ENCODE results near the gene CYP4B1. TPM values are rescaled to one million over a fixed set of nuclear protein-coding genes. Genes with fewer than 3 reads are reported as not detected.
"Not testable (repeated sequence)": the region's sequence is repeated elsewhere in the genome, so short reads cannot be mapped to it uniquely, and the experiment has no call there.

CYP4B1 gene
- total RNA-seq, 1 donor from 2014 or later, result 16.1 TPM

- ATAC-seq, result peak; percentile 49
- DNase-seq, result peak; percentile 43
Observed at GRCh38 chr1:46812065-46812963, 13.5 kb downstream of the CYP4B1 start.

GRCh38 chr1:46812996-46813857, 14.4 kb downstream of the CYP4B1 start:
- intact Hi-C loops (cut with micrococcal nuclease), result no loop called here
- DNase-seq (no peak), ATAC-seq (no peak)

More at GRCh38 chr1:46812065-46812963, 13.5 kb downstream of the CYP4B1 start:
- intact Hi-C loops (cut with micrococcal nuclease), result no loop called here

GRCh38 chr1:46813858-46814396, 15.1 kb downstream of the CYP4B1 start:
- DNase-seq, result no peak
- ATAC-seq, result no peak
- intact Hi-C loops (cut with micrococcal nuclease), result no loop called here

GRCh38 chr1:46815133-46815532, 16.3 kb downstream of the CYP4B1 start:
- ATAC-seq, result no peak
- DNase-seq, result no peak
- intact Hi-C loops (cut with micrococcal nuclease), result no loop called here

GRCh38 chr1:46816930-46817329, 18.1 kb downstream of the CYP4B1 start:
- DNase-seq, result no peak
- no peak for ATAC-seq
- intact Hi-C loops (cut with micrococcal nuclease), result no loop called here

GRCh38 chr1:46817814-46818213, 19.0 kb downstream of the CYP4B1 start:
- no peak for DNase-seq
- ATAC-seq, result no peak
- intact Hi-C loops (cut with micrococcal nuclease), result no loop called here

GRCh38 chr1:46818591-46818990, 19.7 kb downstream of the CYP4B1 start:
- no peak for DNase-seq
- intact Hi-C loops (cut with micrococcal nuclease), result no loop called here

GRCh38 chr1:46819335-46819734, 20.5 kb downstream of the CYP4B1 start:
- intact Hi-C loops (cut with micrococcal nuclease), result no loop called here

More at GRCh38 chr1:46818591-46818990, 19.7 kb downstream of the CYP4B1 start:
- no peak for ATAC-seq

GRCh38 chr1:46820076-46820475, 21.2 kb downstream of the CYP4B1 start:
- no peak for DNase-seq
- peak; percentile 51 for ATAC-seq
- intact Hi-C loops (cut with micrococcal nuclease), result no loop called here

More at GRCh38 chr1:46819335-46819734, 20.5 kb downstream of the CYP4B1 start:
- no peak for DNase-seq
- ATAC-seq, result no peak

GRCh38 chr1:46820560-46821060, 21.8 kb downstream of the CYP4B1 start:
- DNase-seq (no peak), ATAC-seq (peak; percentile 55)
- intact Hi-C loops (cut with micrococcal nuclease), result no loop called here

- ATAC-seq (peak; percentile 16), DNase-seq (no peak)
- intact Hi-C loops (cut with micrococcal nuclease), result no loop called here
Observed at GRCh38 chr1:46822248-46822826, 23.5 kb downstream of the CYP4B1 start.

GRCh38 chr1:46823151-46823550, 24.3 kb downstream of the CYP4B1 start:
- no peak for DNase-seq
- intact Hi-C loops (cut with micrococcal nuclease), result no loop called here
- no peak for ATAC-seq

GRCh38 chr1:46826892-46827291, 28.0 kb downstream of the CYP4B1 start:
- ATAC-seq; DNase-seq; intact Hi-C loops (cut with micrococcal nuclease): not testable (repeated sequence)

GRCh38 chr1:46830665-46831322, 31.9 kb downstream of the CYP4B1 start:
- ATAC-seq (no peak), DNase-seq (no peak)
- intact Hi-C loops (cut with micrococcal nuclease), result no loop called here

GRCh38 chr1:46835469-46835868, 36.6 kb downstream of the CYP4B1 start:
- DNase-seq; intact Hi-C loops (cut with micrococcal nuclease); ATAC-seq: not testable (repeated sequence)

- intact Hi-C loops (cut with micrococcal nuclease); ATAC-seq; DNase-seq: not testable (repeated sequence)
Observed at GRCh38 chr1:46846386-46846785, 47.5 kb downstream of the CYP4B1 start.

GRCh38 chr1:46857660-46858065, 58.8 kb downstream of the CYP4B1 start:
- ATAC-seq; DNase-seq; intact Hi-C loops (cut with micrococcal nuclease): not testable (repeated sequence)

- ATAC-seq (no peak), DNase-seq (no peak)
- intact Hi-C loops (cut with micrococcal nuclease), result no loop called here
Observed at GRCh38 chr1:46862348-46862747, 63.5 kb downstream of the CYP4B1 start.

Data from left ventricle myocardium superior (tissue), 1 donor.